GM19193 (cell line): ENCODE measurements around the gene CLIP2.

Experiments used
- POLR2A ChIP-seq: IDR thresholded peaks from 4 replicates; pipeline ENCODE4 v1.6.1; 2011; ENCODE audit not compliant: insufficient read depth, insufficient read length; ENCODE audit errors: extremely low read depth

CLIP2 gene

GRCh38 chr7:74428023-74428422 is 138.8 kb downstream of the CLIP2 start:
- TF ChIP-seq POLR2A: no peak

GRCh38 chr7:74429153-74429747 is 140.0 kb downstream of the CLIP2 start:
- no peak for TF ChIP-seq POLR2A

- no peak for TF ChIP-seq POLR2A
These were observed 141.8 kb downstream of the CLIP2 start for GRCh38 chr7:74430961-74431466.

GRCh38 chr7:74438327-74438726 is 149.1 kb downstream of the CLIP2 start:
- TF ChIP-seq POLR2A: no peak

GRCh38 chr7:74439541-74439940 is 150.3 kb downstream of the CLIP2 start:
- no peak for TF ChIP-seq POLR2A

- TF ChIP-seq POLR2A: no peak
These were observed 152.6 kb downstream of the CLIP2 start for GRCh38 chr7:74441801-74442200.

- no peak for TF ChIP-seq POLR2A
These were observed 154.5 kb downstream of the CLIP2 start for GRCh38 chr7:74443543-74444247.

GRCh38 chr7:74449144-74449543 is 159.9 kb downstream of the CLIP2 start:
- no peak for TF ChIP-seq POLR2A

GRCh38 chr7:74449809-74450397 is 160.7 kb downstream of the CLIP2 start:
- no peak for TF ChIP-seq POLR2A

- TF ChIP-seq POLR2A: no peak
These were observed 163.6 kb downstream of the CLIP2 start for GRCh38 chr7:74452748-74453321.

GRCh38 chr7:74453322-74454011 is 164.3 kb downstream of the CLIP2 start, which contains the start of gene GTF2IRD1:
Gene GTF2IRD1 (plus strand): TSS chr7:74453906. CDS start chr7:74508081, 54,175 bp downstream.
- no peak for TF ChIP-seq POLR2A

- TF ChIP-seq POLR2A: no peak
These were observed 165.1 kb downstream of the CLIP2 start for GRCh38 chr7:74454021-74454924.

- TF ChIP-seq POLR2A: no peak
These were observed 165.7 kb downstream of the CLIP2 start for GRCh38 chr7:74454925-74455288.

- TF ChIP-seq POLR2A: no peak
These were observed 166.1 kb downstream of the CLIP2 start for GRCh38 chr7:74455291-74455804.
